Tibial artery (tissue), 4 donors: ENCODE results near the gene GLRA3.
A peak's percentile ranks its signal among the peaks of the same experiment; 100 is the strongest.

Experiments used
- DNase-seq, 2 donors: peaks; one replicate each; pipeline ENCODE4 v3.0.0-alpha.2; 2019
- H3K27ac ChIP-seq, 2 donors: fragments of 200-600 bp; sonication (generic) in 1 of 2; 1 replicate in 1 of 2; 2 replicates in 1 of 2; pipeline ENCODE4 v1.5.1; 2018 to 2019; ENCODE audit warnings: mild to moderate bottlenecking in 1 of 2
- H3K27me3 ChIP-seq, 2 donors: fragments of 200-600 bp; sonication (generic) in 1 of 2; one replicate each; pipeline versions ENCODE4 v1.5.1 to v1.6.0; 2016 to 2019
- H3K36me3 ChIP-seq, 3 donors: fragments of 200-600 bp; sonication (generic) in 2 of 3; one replicate each; pipeline ENCODE4 v1.5.1; 2016 to 2019; ENCODE audit warnings: mild to moderate bottlenecking in 2 of 3
- H3K4me1 ChIP-seq, 4 donors: fragments of 200-600 bp; sonication (generic) in 2 of 4; 1 replicate in 3 of 4; 2 replicates in 1 of 4; pipeline ENCODE4 v1.5.1; 2016 to 2019
- H3K4me3 ChIP-seq, 2 donors: fragments of 200-600 bp; sonication (generic) in 1 of 2; 1 replicate in 1 of 2; 2 replicates in 1 of 2; pipeline ENCODE4 v1.5.1; 2018 to 2019; ENCODE audit warnings: mild to moderate bottlenecking in 2 of 2
- H3K9me3 ChIP-seq, 3 donors: fragments of 200-600 bp; sonication (generic) in 1 of 3; one replicate each; pipeline ENCODE4 v1.5.1; 2016 to 2019
- CTCF ChIP-seq, 2 experiments: fragments of 200-600 bp in 1 of 2; fragments of 450-650 bp in 1 of 2; IDR thresholded peaks; one replicate each; pipeline ENCODE4 v1.5.1; 2017 to 2019; ENCODE audit warnings: antibody characterized with exemption in 2 of 2, mild to moderate bottlenecking in 1 of 2, moderate library complexity in 1 of 2
- intact Hi-C: fragments of 100-400 bp; cut with DNase I; formaldehyde crosslinking; loops from one replicate; pipeline ENCODE4 v1.15.0; 2023; ENCODE audit warnings: low total_unique reads

The GLRA3 gene

DNA sequence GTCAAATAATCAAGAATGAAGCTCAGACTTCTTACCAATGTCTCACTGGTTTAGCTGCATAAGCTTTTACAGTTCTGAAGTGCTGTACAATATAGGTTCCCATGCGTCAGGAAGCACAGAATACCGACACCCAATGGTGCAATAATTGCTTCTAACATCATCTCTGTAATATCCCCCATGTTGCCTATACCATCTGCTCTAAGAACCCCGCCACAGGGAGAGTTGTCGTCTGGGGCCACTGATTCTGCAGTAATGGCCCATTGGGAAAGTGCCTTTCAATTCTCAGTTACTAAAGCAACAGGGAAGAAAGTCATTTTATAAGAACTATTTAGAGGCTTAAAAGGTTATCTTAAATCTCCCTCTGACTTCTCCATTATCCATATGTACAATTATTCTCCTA, 94.9 kb downstream of the GLRA3 start:
- Histone ChIP-seq H3K27me3 (no peaks in the 10 kb centered on the region), H3K4me3 (no peak overlapping the region), H3K27ac (no peak overlapping the region), H3K36me3 (no peaks in the 10 kb centered on the region), H3K4me1 (no peaks in the 10 kb centered on the region), H3K9me3 (no peaks in the 10 kb centered on the region)
- DNase-seq, result no peak
- TF ChIP-seq CTCF (IDR thresholded peaks at IDR 0.05), result no peak
- intact Hi-C loops, result no loop called here

DNA sequence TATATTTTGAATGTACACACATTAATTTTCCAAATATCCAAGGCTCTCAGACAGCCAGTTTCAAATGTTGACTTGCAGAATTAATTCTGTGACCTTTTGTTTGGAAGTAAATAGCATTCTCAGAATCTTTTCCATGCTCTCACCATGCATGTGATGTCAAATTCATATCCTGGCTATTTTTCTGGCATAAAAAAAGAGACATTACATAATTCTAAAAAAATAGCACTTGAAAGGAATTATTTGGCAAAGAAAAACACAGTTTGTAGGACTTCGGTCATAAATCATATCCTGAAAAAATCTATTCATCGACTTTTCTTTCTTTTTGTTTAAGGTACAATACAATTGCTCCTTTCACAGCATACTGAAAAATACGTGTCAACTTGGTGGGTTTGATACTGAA, 111.2 kb downstream of the GLRA3 start:
- no peak overlapping the region for H3K27ac ChIP-seq

DNA sequence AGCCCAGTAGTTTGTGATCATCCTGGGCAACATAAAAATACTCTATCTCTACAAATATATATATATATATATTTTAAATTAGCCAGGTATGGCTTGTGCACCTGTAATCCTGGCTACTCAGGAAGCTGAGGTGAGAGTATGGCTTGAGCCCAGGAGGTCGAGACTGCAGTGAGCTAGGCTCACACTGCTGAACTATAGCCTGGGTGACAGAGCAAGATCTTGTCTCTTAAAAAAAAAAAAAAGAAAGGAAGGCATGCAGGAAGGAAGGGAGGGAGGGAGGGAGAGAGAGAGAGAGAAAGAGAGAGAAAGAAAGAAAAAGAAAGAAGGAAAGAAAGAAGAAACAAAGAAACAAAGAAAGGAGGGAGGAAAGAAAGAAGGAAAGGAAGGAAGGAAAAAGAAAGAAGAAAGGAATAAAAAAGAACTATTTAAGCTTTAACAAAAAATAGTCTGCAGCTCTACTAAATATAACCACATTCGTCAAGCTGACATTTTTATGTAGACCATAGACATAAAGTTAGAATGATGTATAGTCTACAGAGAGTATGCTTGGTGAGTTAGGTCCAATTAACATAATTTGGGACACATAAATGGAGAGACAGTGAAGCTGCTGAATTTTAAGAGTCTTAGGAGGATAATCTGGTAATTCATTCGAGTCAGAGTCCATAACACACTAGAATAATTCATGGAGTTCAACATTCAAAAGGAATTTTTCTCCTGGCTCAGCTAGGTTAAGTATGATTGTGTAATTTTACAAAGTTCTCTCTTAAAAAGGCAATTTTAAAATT, 111.9 kb downstream of the GLRA3 start:
- Histone ChIP-seq H3K27me3 (no peaks in the 10 kb centered on the region), H3K9me3 (peaks cover 0 to 6% (median 0%) of the 10 kb centered on the region in 3 donors), H3K36me3 (no peaks in the 10 kb centered on the region), H3K4me3 (no peak overlapping the region), H3K4me1 (peaks cover 0 to 19% (median 0%) of the 10 kb centered on the region in 4 donors), H3K27ac (no peak overlapping the region)
- TF ChIP-seq CTCF (IDR thresholded peaks at IDR 0.05), result no peak
- DNase-seq, result no peak
- intact Hi-C loops, result no loop called here

More for the DNA sequence above, 111.2 kb downstream of the GLRA3 start:
- intact Hi-C loops, result no loop called here
- H3K4me3 ChIP-seq, result no peak overlapping the region
- no peaks in the 10 kb centered on the region for H3K36me3 ChIP-seq
- no peak for TF ChIP-seq CTCF (IDR thresholded peaks at IDR 0.05)
- H3K4me1 ChIP-seq, result peaks cover 0 to 19% (median 0%) of the 10 kb centered on the region in 4 donors
- DNase-seq, result no peak
- peaks cover 0 to 6% (median 0%) of the 10 kb centered on the region in 3 donors for H3K9me3 ChIP-seq
- no peaks in the 10 kb centered on the region for H3K27me3 ChIP-seq

DNA sequence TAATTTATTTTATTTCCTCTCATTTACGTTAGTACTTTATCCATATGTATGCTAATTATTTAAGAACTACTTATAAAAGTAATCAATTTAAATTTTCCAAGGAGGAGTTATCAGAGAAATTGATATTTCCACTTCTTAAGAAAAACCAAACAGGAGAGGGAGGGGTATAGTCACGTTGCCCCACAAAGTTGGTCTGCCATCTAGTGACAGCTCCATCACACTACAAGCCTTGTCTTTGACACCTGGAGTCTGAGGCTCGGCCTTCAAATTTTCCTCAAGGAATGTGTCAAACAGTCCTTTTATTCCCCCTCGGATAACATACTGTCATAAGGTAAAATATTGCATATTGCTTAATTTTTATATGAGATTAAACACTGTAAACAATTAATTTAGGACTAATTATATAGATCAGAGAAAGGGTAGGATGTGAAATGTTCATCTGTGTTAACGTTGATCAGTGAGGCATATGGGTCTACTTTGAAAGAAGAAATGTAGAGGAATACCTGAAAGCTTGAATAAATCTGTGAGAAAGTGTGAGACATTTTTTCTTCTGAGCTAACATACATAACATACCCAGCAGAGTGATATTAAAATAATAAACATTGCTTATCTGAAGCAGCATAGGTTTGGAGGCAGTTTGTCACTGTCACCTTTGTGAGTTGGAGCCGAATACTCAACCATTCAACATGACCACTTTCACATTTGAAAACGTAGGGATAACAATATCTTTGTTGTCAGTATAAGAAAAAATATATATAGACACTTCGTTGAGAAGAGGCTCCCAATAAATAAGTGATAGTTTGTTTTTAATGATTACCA, 114.4 kb downstream of the GLRA3 start:
- no peak for DNase-seq
- Histone ChIP-seq H3K4me1 (peaks cover 0 to 29% (median 0%) of the 10 kb centered on the region in 4 donors), H3K9me3 (no peaks in the 10 kb centered on the region), H3K27me3 (no peaks in the 10 kb centered on the region), H3K36me3 (no peaks in the 10 kb centered on the region), H3K4me3 (no peak overlapping the region), H3K27ac (no peak overlapping the region)
- peak in 1 of 2 experiments; percentile 27 for TF ChIP-seq CTCF (IDR thresholded peaks at IDR 0.05)
- intact Hi-C loops, result no loop called here

GRCh38 chr4:174713821-174714220, 115.2 kb downstream of the GLRA3 start:
- Histone ChIP-seq H3K27me3 (no peaks in the 10 kb centered on the region), H3K27ac (no peak overlapping the region), H3K36me3 (no peaks in the 10 kb centered on the region), H3K4me3 (no peak overlapping the region), H3K4me1 (peaks cover 0 to 30% (median 0%) of the 10 kb centered on the region in 4 donors), H3K9me3 (no peaks in the 10 kb centered on the region)
- intact Hi-C loops, result no loop called here
- no peak for DNase-seq
- TF ChIP-seq CTCF (IDR thresholded peaks at IDR 0.05), result no peak
